SU-DHL-6 (cell line): ENCODE measurements around the gene IL17B.

ENCODE experiments used
- H2AFZ ChIP-seq: fragments of 200-600 bp; sonication (generic); 2 replicates; pipeline ENCODE4 v1.6.1; 2014; ENCODE audit warnings: low read depth, mild to moderate bottlenecking, moderate library complexity, mixed read lengths, antibody characterized with exemption, low read length; ENCODE audit not compliant: severe bottlenecking
- H3F3A ChIP-seq: fragments of 200-600 bp; shearing (Covaris generic); 2 replicates; pipeline ENCODE4 v1.6.0; 2016; ENCODE audit warnings: antibody characterized with exemption, mild to moderate bottlenecking; ENCODE audit not compliant: insufficient read depth
- H3K27ac ChIP-seq: fragments of 200-600 bp; sonication (generic); 2 replicates; pipeline ENCODE4 v1.5.1; 2016; ENCODE audit warnings: low read depth, mild to moderate bottlenecking, low read length, moderate library complexity, mixed read lengths
- H3K27me3 ChIP-seq: fragments of 200-600 bp; sonication (generic), shearing (Covaris generic); 2 replicates; pipeline ENCODE4 v1.6.0; 2014; ENCODE audit warnings: mild to moderate bottlenecking, low read length
- H3K36me3 ChIP-seq: fragments of 200-600 bp; sonication (generic); 2 replicates; pipeline ENCODE4 v1.6.1; 2014; ENCODE audit warnings: mild to moderate bottlenecking, low read length, mixed read lengths
- H3K4me2 ChIP-seq: fragments of 300-600, 200-600 bp; shearing (Covaris generic), sonication (generic); 2 replicates; pipeline ENCODE4 v1.6.0; 2014; ENCODE audit warnings: low read length, low read depth, mild to moderate bottlenecking; ENCODE audit not compliant: poor library complexity, severe bottlenecking
- H3K4me3 ChIP-seq: fragments of 200-600 bp; sonication (generic); 2 replicates; pipeline ENCODE4 v1.5.1; 2014; ENCODE audit warnings: antibody characterized with exemption, low read length, mild to moderate bottlenecking, mixed read lengths; ENCODE audit not compliant: insufficient read depth, poor library complexity, severe bottlenecking
- H3K79me2 ChIP-seq: fragments of 200-600 bp; sonication (generic); 2 replicates; pipeline ENCODE4 v1.6.1; 2014; ENCODE audit warnings: mild to moderate bottlenecking, low read length, moderate library complexity; ENCODE audit not compliant: insufficient read depth
- H3K9ac ChIP-seq: fragments of 200-600 bp; sonication (generic); 2 replicates; pipeline ENCODE4 v1.7.0; 2014; ENCODE audit warnings: mild to moderate bottlenecking, low read length
- H3K9me2 ChIP-seq: fragments of 200-600 bp; sonication (generic); replicated peaks from 2 replicates; pipeline ENCODE4 v1.6.1; 2014; ENCODE audit warnings: low read length; ENCODE audit not compliant: insufficient read depth
- H3K9me3 ChIP-seq: fragments of 200-600 bp; sonication (generic); 2 replicates; pipeline ENCODE4 v1.6.1; 2014; ENCODE audit warnings: low read length, mixed read lengths; ENCODE audit not compliant: insufficient read depth
- H4K20me1 ChIP-seq: fragments of 200-600 bp; sonication (generic); 2 replicates; pipeline ENCODE4 v1.6.1; 2014; ENCODE audit warnings: low read depth, mild to moderate bottlenecking, antibody characterized with exemption, low read length, moderate library complexity, mixed read lengths
- EZH2phosphoT487 ChIP-seq: fragments of 200-600 bp; sonication (generic), shearing (Covaris generic); conservative IDR thresholded peaks from 2 replicates; pipeline ENCODE4 v1.6.1; 2018; ENCODE audit warnings: mild to moderate bottlenecking, antibody characterized with exemption, low read length, moderate library complexity, mixed read lengths
- TF ChIP-seq, protein P1 (sequence below): fragments of 200-600 bp; sonication (generic); IDR thresholded peaks from one replicate; pipeline ENCODE4 v1.5.1; 2017; ENCODE audit warnings: antibody characterized with exemption, mild to moderate bottlenecking, low read length, moderate library complexity; ENCODE audit not compliant: insufficient read depth, poor library complexity, severe bottlenecking

Gene IL17B

GRCh38 chr5:149413477-149414210, 34.6 kb upstream of the IL17B start:
- Histone ChIP-seq H3K9me3 (no peaks in the 10 kb centered on the region), H3K27ac (no peak overlapping the region), H3K27me3 (no peaks in the 10 kb centered on the region), H4K20me1 (no peaks in the 10 kb centered on the region), H3K4me2 (no peak overlapping the region), H3K79me2 (no peaks in the 10 kb centered on the region), H3K9me2 (no peaks in the 10 kb centered on the region), H2AFZ (no peak overlapping the region), H3K4me3 (no peak overlapping the region), H3K9ac (no peak overlapping the region), H3F3A (no peaks in the 10 kb centered on the region), H3K36me3 (no peaks in the 10 kb centered on the region)
- no peak for TF ChIP-seq EZH2phosphoT487
- TF ChIP-seq, protein P1, sequence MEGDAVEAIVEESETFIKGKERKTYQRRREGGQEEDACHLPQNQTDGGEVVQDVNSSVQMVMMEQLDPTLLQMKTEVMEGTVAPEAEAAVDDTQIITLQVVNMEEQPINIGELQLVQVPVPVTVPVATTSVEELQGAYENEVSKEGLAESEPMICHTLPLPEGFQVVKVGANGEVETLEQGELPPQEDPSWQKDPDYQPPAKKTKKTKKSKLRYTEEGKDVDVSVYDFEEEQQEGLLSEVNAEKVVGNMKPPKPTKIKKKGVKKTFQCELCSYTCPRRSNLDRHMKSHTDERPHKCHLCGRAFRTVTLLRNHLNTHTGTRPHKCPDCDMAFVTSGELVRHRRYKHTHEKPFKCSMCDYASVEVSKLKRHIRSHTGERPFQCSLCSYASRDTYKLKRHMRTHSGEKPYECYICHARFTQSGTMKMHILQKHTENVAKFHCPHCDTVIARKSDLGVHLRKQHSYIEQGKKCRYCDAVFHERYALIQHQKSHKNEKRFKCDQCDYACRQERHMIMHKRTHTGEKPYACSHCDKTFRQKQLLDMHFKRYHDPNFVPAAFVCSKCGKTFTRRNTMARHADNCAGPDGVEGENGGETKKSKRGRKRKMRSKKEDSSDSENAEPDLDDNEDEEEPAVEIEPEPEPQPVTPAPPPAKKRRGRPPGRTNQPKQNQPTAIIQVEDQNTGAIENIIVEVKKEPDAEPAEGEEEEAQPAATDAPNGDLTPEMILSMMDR, result no peak

- no peaks in the 10 kb centered on the region for H3K9me2 ChIP-seq
- no peaks in the 10 kb centered on the region for H3K9me3 ChIP-seq
- H3K27me3 ChIP-seq, result no peaks in the 10 kb centered on the region
- H4K20me1 ChIP-seq, result no peaks in the 10 kb centered on the region
- H3K9ac ChIP-seq, result no peak overlapping the region
- no peaks in the 10 kb centered on the region for H3F3A ChIP-seq
- no peak overlapping the region for H3K4me3 ChIP-seq
- H2AFZ ChIP-seq, result no peak overlapping the region
- no peaks in the 10 kb centered on the region for H3K36me3 ChIP-seq
- TF ChIP-seq, protein P1, result no peak
- no peak for TF ChIP-seq EZH2phosphoT487
- H3K27ac ChIP-seq, result no peak overlapping the region
- no peaks in the 10 kb centered on the region for H3K79me2 ChIP-seq
- H3K4me2 ChIP-seq, result no peak overlapping the region
Observed at GRCh38 chr5:149412783-149413476, 33.8 kb upstream of the IL17B start.

GRCh38 chr5:149411738-149412519, 32.8 kb upstream of the IL17B start:
- H3K79me2 ChIP-seq, result no peaks in the 10 kb centered on the region
- no peaks in the 10 kb centered on the region for H4K20me1 ChIP-seq
- no peak overlapping the region for H3K4me2 ChIP-seq
- H3K9ac ChIP-seq, result no peak overlapping the region
- H3K9me2 ChIP-seq, result no peaks in the 10 kb centered on the region
- H3K4me3 ChIP-seq, result no peak overlapping the region
- H3F3A ChIP-seq, result no peaks in the 10 kb centered on the region
- TF ChIP-seq, protein P1, result no peak
- TF ChIP-seq EZH2phosphoT487, result no peak
- no peaks in the 10 kb centered on the region for H3K27me3 ChIP-seq
- H2AFZ ChIP-seq, result no peak overlapping the region
- no peak overlapping the region for H3K27ac ChIP-seq
- no peaks in the 10 kb centered on the region for H3K9me3 ChIP-seq
- H3K36me3 ChIP-seq, result no peaks in the 10 kb centered on the region
